Liver (tissue), 3 donors: ENCODE results near the gene DGKH.

Source experiments
- ATF3 ChIP-seq: IDR thresholded peaks from 2 replicates; pipeline ENCODE4 v1.6.1; 2016; ENCODE audit warnings: antibody characterized with exemption
- CTCF ChIP-seq: fragments of 150-350 bp; IDR thresholded peaks from 2 replicates; pipeline ENCODE4 v1.5.1; 2017; ENCODE audit warnings: improper control_type of control experiment, low read depth, low read length; ENCODE audit not compliant: missing input control
- FOXA1 ChIP-seq: IDR thresholded peaks from 2 replicates; pipeline ENCODE4 v1.6.1; 2016; ENCODE audit warnings: antibody characterized with exemption
- GABPA ChIP-seq, 2 donors: IDR thresholded peaks in 1 of 2; conservative IDR thresholded peaks in 1 of 2; 2 replicates each; pipeline ENCODE4 v1.6.1; 2016; ENCODE audit warnings: antibody characterized with exemption in 2 of 2, mild to moderate bottlenecking in 1 of 2, moderate library complexity in 1 of 2
- HNF4A ChIP-seq, 2 donors: conservative IDR thresholded peaks; 2 replicates each; pipeline ENCODE4 v1.6.1; 2016; ENCODE audit warnings: antibody characterized with exemption in 2 of 2, mild to moderate bottlenecking in 2 of 2
- JUND ChIP-seq, 2 donors: IDR thresholded peaks; 2 replicates each; pipeline ENCODE4 v1.6.1; 2016; ENCODE audit warnings: antibody characterized with exemption in 2 of 2
- MAX ChIP-seq: IDR thresholded peaks from 2 replicates; pipeline ENCODE4 v1.6.1; 2016; ENCODE audit warnings: antibody characterized with exemption
- NR2F2 ChIP-seq: IDR thresholded peaks from 2 replicates; pipeline ENCODE4 v1.6.1; 2016; ENCODE audit warnings: antibody characterized with exemption
- donor health status: healthy.
- donor health status: healthy.

GRCh38 chr13:42232671-42233070, 184.2 kb downstream of the DGKH start:
- no peak for TF ChIP-seq CTCF
- no peak for TF ChIP-seq JUND (IDR thresholded peaks at IDR 0.05)
- no peak for TF ChIP-seq NR2F2
- TF ChIP-seq HNF4A (conservative IDR thresholded peaks at IDR 0.05) = no peak
- no peak for TF ChIP-seq MAX
- TF ChIP-seq GABPA (IDR thresholded peaks at IDR 0.05 in 1 of 2, conservative IDR thresholded peaks at IDR 0.05 in 1 of 2) = no peak
- no peak for TF ChIP-seq FOXA1
- no peak for TF ChIP-seq ATF3
